Erythroblast (primary cell): ENCODE data around the gene CASP3.

Experiments used
- GATA1 ChIP-seq: IDR thresholded peaks from 2 replicates; pipeline ENCODE4 v1.6.1; 2011; ENCODE audit warnings: low read depth, mild to moderate bottlenecking, control low read depth, low read length, moderate library complexity
- POLR2A ChIP-seq: IDR thresholded peaks from 2 replicates; pipeline ENCODE4 v1.6.1; 2011; ENCODE audit warnings: mild to moderate bottlenecking, low read length

GRCh38 chr4:184645904-184646610, 3.2 kb downstream of the CASP3 start:
- TF ChIP-seq POLR2A (no peak), GATA1 (no peak)
